ENCODE results near the gene ACE. TPM values are rescaled to one million over a fixed set of nuclear protein-coding genes. Genes with fewer than 3 reads are reported as not detected.

ACE gene
- total RNA-seq, 1 experiment from 2014 or later: 4.5 TPM

DNA sequence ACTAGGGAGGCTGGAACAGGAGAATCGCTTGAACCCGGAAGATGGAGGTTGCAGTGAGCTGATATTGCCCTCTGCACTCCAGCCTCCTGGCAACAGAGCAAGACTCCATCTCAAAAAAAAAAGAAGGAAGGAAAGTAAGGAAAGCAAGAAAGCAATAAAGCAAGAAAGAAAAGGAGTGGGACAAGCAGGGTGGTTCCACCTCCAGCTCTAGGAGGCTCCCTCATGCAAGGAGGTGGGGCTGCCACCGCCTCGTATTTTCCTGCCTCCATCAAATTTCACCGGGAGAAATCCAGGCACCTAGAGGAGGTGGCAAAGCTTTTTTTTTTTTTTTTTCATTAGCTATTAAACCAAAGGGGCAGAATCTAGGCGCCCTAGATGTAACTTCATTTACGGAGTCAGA, 31.8 kb upstream of the ACE start:
- intact Hi-C loops (cut with micrococcal nuclease; ENCODE audit: unreplicated experiment) (no loop called here), in situ Hi-C loops (cut with HindIII; ENCODE audit: low pct_unique_long_range_greater_than_20kb, low sequenced_read_pairs) (no loop called here)
- peak overlapping the region; percentile 79 for H3K27ac ChIP-seq (ENCODE audit: low read length)
- ChIA-PET CTCF (interaction anchor here (0.5 to 1.4 kb wide), 4 partner anchors 9 to 103 kb away, joined by 3 to 7 read pairs (median 4); no protein-coding TSS in a partner anchor), POLR2A (interaction anchor here (0.5 to 1.4 kb wide), 3 partner anchors 9 to 349 kb away, joined by 3 to 4 read pairs (median 3); partner anchors contain the start of gene DCAF7)
- H3K4me1 ChIP-seq (ENCODE audit: control insufficient read depth, insufficient read depth, low read length): peaks cover 28% of the 10 kb centered on the region
- H3K27me3 ChIP-seq (ENCODE audit: control insufficient read depth, insufficient read depth, low read length): no peaks in the 10 kb centered on the region
- H3K36me3 ChIP-seq (ENCODE audit: control insufficient read depth, insufficient read depth, low read length): no peaks in the 10 kb centered on the region
- BruUV-seq (replicated peaks): no TSS peak
- TF ChIP-seq SIN3A (IDR thresholded peaks at IDR 0.05; ENCODE audit: borderline replicate concordance, insufficient read depth, low read depth, low read length): no peak
- TF ChIP-seq TCF7L2 (IDR thresholded peaks at IDR 0.05; ENCODE audit: low read depth, low read length): no peak
- no peak for TF ChIP-seq POLR2AphosphoS5 (IDR thresholded peaks at IDR 0.05; ENCODE audit: low read depth, low read length)
- no peaks in the 10 kb centered on the region for H3K9me3 ChIP-seq (ENCODE audit: control insufficient read depth, insufficient read depth, low read depth, low read length)
- ATAC-seq (no peak), DNase-seq (ENCODE audit: low read depth, low spot score) (no peak)
- peak overlapping the region; percentile 53 to 71 for H3K4me3 ChIP-seq (ENCODE audit: low read depth in 2 of 2, low read length in 2 of 2)

DNA sequence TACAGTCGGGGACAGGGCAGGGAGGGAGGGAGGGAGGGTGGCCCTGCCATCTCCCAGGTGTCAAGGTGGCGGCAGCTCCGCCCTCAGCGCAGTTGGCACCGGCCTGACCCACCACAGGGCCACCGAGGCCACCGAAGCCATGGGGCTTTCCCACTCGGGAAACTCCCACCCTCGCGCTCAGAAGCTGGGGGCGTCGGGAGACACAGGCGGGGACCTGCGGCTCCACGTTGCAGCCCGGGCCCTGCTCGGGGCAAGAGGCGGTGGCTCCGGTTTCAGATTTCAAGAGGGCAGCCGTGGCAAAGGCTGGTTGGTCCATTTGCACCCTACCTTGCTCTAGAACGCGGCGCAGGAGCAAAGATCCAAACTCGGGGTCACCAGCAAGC, 31.3 kb upstream of the ACE start:
- Histone ChIP-seq H3K4me1 (ENCODE audit: control insufficient read depth, insufficient read depth, low read length) (peaks cover 27% of the 10 kb centered on the region), H3K27ac (ENCODE audit: low read length) (peak overlapping the region; percentile 79), H3K4me3 (ENCODE audit: low read depth in 2 of 2, low read length in 2 of 2) (peak overlapping the region; percentile 53 to 71), H3K9me3 (ENCODE audit: control insufficient read depth, insufficient read depth, low read depth, low read length) (no peaks in the 10 kb centered on the region), H3K27me3 (ENCODE audit: control insufficient read depth, insufficient read depth, low read length) (no peaks in the 10 kb centered on the region), H3K36me3 (ENCODE audit: control insufficient read depth, insufficient read depth, low read length) (no peaks in the 10 kb centered on the region)
- in situ Hi-C loops (cut with HindIII; ENCODE audit: low pct_unique_long_range_greater_than_20kb, low sequenced_read_pairs): no loop called here
- CTCF ChIA-PET: interaction anchor here (0.7 to 1.4 kb wide), 2 partner anchors 20 to 33 kb away, joined by 3 to 7 read pairs; no protein-coding TSS in a partner anchor
- POLR2A ChIA-PET: interaction anchor here (0.5 to 0.6 kb wide), 2 partner anchors 105 to 348 kb away, joined by 3 to 4 read pairs; partner anchors contain the start of gene DCAF7
- no TSS peak for BruUV-seq (replicated peaks)
- peak; percentile 69 for ATAC-seq
- DNase-seq (ENCODE audit: low read depth, low spot score): no peak
- intact Hi-C loops (cut with micrococcal nuclease; ENCODE audit: unreplicated experiment): no loop called here
- TF ChIP-seq POLR2AphosphoS5 (IDR thresholded peaks at IDR 0.05; ENCODE audit: low read depth, low read length): no peak
- 0 out of 2 replicates have a peak, but pooled peaks have one; percentile 51 for TF ChIP-seq TCF7L2 (IDR thresholded peaks at IDR 0.05; ENCODE audit: low read depth, low read length)
- 0 out of 2 replicates have a peak, but pooled peaks have one; percentile 0 for TF ChIP-seq SIN3A (IDR thresholded peaks at IDR 0.05; ENCODE audit: borderline replicate concordance, insufficient read depth, low read depth, low read length)

DNA sequence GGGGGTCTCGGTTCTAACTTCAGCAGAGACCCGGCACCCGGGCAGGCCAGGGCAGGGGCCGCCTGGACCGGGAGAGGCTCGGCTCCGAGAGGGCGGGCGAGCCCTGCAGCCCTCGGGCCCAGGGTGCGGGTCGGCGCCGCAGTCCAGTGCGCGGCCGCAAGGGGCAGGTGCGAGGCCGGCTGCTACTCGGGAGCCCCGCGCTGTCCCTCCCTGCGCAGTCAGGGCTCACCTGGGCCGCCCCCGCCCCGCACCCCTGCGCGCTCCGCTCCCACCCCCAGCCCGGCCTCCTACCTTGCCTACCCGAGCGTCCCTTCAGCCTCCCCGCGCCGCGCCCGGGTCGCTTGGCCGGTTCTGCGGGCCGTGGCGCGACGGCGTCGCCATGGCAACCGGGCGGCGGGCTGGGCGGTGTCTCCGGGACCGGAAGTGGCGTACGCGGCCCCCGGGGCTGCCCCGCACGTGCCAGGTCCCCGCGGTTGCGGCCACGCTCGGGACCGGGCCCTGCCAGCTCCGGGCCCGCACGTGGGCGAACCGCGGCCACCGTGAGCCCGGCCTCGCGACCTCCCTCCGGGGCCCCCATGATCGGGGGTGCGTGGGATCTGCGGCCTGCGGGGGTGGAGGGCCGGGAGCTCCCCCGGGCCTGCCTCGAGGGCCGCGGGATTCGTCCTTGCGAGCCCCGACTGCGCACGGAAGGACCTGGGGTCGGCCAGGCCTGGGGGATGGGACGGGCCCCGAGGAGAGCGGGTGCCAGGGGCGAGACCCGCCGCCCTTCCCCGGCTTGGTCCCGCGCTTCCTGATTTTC, 30.7 kb upstream of the ACE start, which contains the start of gene CYB561:
Gene CYB561 (minus strand): TSS at position 353 of the 799 bp plus-strand sequence. CDS start 8,759 bp downstream, outside the sequence.
- DNase-seq (ENCODE audit: low read depth, low spot score): no peak
- H3K4me3 ChIP-seq (ENCODE audit: low read depth in 2 of 2, low read length in 2 of 2): peak within 1 kb of the TSS; percentile 53 to 71
- CTCF ChIA-PET: interaction anchor here (1.4 kb wide), 1 partner anchor 33 kb away, joined by 3 read pairs; no protein-coding TSS in a partner anchor
- intact Hi-C loops (cut with micrococcal nuclease; ENCODE audit: unreplicated experiment) (no loop called here), in situ Hi-C loops (cut with HindIII; ENCODE audit: low pct_unique_long_range_greater_than_20kb, low sequenced_read_pairs) (no loop called here)
- ATAC-seq: peak; percentile 95
- no TSS peak for BruUV-seq (replicated peaks)
- H3K36me3 ChIP-seq (ENCODE audit: control insufficient read depth, insufficient read depth, low read length): no peaks in the 10 kb centered on the region
- POLR2A ChIA-PET: interaction anchor here (0.5 kb wide), 1 partner anchor 296 kb away, joined by 5 read pairs; no protein-coding TSS in a partner anchor
- H3K9me3 ChIP-seq (ENCODE audit: control insufficient read depth, insufficient read depth, low read depth, low read length): no peaks in the 10 kb centered on the region
- H3K27me3 ChIP-seq (ENCODE audit: control insufficient read depth, insufficient read depth, low read length): no peaks in the 10 kb centered on the region
- TF ChIP-seq POLR2AphosphoS5 (IDR thresholded peaks at IDR 0.05; ENCODE audit: low read depth, low read length) (no peak), TCF7L2 (IDR thresholded peaks at IDR 0.05; ENCODE audit: low read depth, low read length) (no peak), SIN3A (IDR thresholded peaks at IDR 0.05; ENCODE audit: borderline replicate concordance, insufficient read depth, low read depth, low read length) (no peak)
- TF ChIP-seq, protein P1, sequence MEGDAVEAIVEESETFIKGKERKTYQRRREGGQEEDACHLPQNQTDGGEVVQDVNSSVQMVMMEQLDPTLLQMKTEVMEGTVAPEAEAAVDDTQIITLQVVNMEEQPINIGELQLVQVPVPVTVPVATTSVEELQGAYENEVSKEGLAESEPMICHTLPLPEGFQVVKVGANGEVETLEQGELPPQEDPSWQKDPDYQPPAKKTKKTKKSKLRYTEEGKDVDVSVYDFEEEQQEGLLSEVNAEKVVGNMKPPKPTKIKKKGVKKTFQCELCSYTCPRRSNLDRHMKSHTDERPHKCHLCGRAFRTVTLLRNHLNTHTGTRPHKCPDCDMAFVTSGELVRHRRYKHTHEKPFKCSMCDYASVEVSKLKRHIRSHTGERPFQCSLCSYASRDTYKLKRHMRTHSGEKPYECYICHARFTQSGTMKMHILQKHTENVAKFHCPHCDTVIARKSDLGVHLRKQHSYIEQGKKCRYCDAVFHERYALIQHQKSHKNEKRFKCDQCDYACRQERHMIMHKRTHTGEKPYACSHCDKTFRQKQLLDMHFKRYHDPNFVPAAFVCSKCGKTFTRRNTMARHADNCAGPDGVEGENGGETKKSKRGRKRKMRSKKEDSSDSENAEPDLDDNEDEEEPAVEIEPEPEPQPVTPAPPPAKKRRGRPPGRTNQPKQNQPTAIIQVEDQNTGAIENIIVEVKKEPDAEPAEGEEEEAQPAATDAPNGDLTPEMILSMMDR (IDR thresholded peaks at IDR 0.05): peak; percentile 85; the same call in 1 of the 2 replicates
- TF ChIP-seq, protein P2, sequence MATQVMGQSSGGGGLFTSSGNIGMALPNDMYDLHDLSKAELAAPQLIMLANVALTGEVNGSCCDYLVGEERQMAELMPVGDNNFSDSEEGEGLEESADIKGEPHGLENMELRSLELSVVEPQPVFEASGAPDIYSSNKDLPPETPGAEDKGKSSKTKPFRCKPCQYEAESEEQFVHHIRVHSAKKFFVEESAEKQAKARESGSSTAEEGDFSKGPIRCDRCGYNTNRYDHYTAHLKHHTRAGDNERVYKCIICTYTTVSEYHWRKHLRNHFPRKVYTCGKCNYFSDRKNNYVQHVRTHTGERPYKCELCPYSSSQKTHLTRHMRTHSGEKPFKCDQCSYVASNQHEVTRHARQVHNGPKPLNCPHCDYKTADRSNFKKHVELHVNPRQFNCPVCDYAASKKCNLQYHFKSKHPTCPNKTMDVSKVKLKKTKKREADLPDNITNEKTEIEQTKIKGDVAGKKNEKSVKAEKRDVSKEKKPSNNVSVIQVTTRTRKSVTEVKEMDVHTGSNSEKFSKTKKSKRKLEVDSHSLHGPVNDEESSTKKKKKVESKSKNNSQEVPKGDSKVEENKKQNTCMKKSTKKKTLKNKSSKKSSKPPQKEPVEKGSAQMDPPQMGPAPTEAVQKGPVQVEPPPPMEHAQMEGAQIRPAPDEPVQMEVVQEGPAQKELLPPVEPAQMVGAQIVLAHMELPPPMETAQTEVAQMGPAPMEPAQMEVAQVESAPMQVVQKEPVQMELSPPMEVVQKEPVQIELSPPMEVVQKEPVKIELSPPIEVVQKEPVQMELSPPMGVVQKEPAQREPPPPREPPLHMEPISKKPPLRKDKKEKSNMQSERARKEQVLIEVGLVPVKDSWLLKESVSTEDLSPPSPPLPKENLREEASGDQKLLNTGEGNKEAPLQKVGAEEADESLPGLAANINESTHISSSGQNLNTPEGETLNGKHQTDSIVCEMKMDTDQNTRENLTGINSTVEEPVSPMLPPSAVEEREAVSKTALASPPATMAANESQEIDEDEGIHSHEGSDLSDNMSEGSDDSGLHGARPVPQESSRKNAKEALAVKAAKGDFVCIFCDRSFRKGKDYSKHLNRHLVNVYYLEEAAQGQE (IDR thresholded peaks at IDR 0.05; ENCODE audit: insufficient read depth in 1 of 2, low read depth in 2 of 2, low read length in 1 of 2): 0 out of 4 replicates have a peak, but pooled peaks of 1 of the 2 experiments have one; percentile 24
- peak within 1 kb of the TSS; percentile 79 for H3K27ac ChIP-seq (ENCODE audit: low read length)
- peaks cover 27% of the 10 kb centered on the region for H3K4me1 ChIP-seq (ENCODE audit: control insufficient read depth, insufficient read depth, low read length)
